ENCODE data around the gene MACO1.
"Not testable (repeated sequence)": the region's sequence is repeated elsewhere in the genome, so short reads cannot be mapped to it uniquely, and the experiment has no call there.

Gene MACO1

GRCh38 chr1:25425098-25426085, 5.3 kb upstream of the MACO1 start:
- DNase-seq: no peak

- DNase-seq: no peak
Observed at GRCh38 chr1:25427696-25428095, 3.0 kb upstream of the MACO1 start.

- no peak for DNase-seq
Observed at GRCh38 chr1:25428475-25429166, 2.1 kb upstream of the MACO1 start.

GRCh38 chr1:25430967-25431881, 527 bp downstream of the MACO1 start:
- no peak for DNase-seq

GRCh38 chr1:25431955-25432719, 1.4 kb downstream of the MACO1 start:
- DNase-seq: no peak

- DNase-seq: no peak
Observed at GRCh38 chr1:25432749-25433388, 2.2 kb downstream of the MACO1 start.

- no peak for DNase-seq
Observed at GRCh38 chr1:25433389-25434186, 2.9 kb downstream of the MACO1 start.

GRCh38 chr1:25435397-25436108, 4.9 kb downstream of the MACO1 start:
- no peak for DNase-seq

GRCh38 chr1:25437672-25438071, 7.0 kb downstream of the MACO1 start:
- DNase-seq: no peak

GRCh38 chr1:25439287-25439686, 8.6 kb downstream of the MACO1 start:
- DNase-seq: no peak

- no peak for DNase-seq
Observed at GRCh38 chr1:25442178-25442577, 11.5 kb downstream of the MACO1 start.

- DNase-seq: no peak
Observed at GRCh38 chr1:25443030-25443699, 12.5 kb downstream of the MACO1 start.

GRCh38 chr1:25444604-25445003, 13.9 kb downstream of the MACO1 start:
- DNase-seq: not testable (repeated sequence)

- no peak for DNase-seq
Observed at GRCh38 chr1:25445993-25446538, 15.4 kb downstream of the MACO1 start.

- DNase-seq: no peak
Observed at GRCh38 chr1:25447547-25447946, 16.9 kb downstream of the MACO1 start.

GRCh38 chr1:25450891-25451290, 20.2 kb downstream of the MACO1 start:
- no peak for DNase-seq

GRCh38 chr1:25451908-25452307, 21.2 kb downstream of the MACO1 start:
- DNase-seq: no peak

GRCh38 chr1:25456502-25456901, 25.8 kb downstream of the MACO1 start:
- DNase-seq: no peak

Data from stimulated activated CD4-positive, alpha-beta T cell treated with anti-CD3 and anti-CD28 coated beads, Interleukin-4, amount 100 ng/mL, for 1 hour (primary cell).